ENCODE measurements around the gene ARPIN. TPM values are rescaled to one million over a fixed set of nuclear protein-coding genes. Genes with fewer than 3 reads are reported as not detected.
A peak's percentile ranks its signal among the peaks of the same experiment; 100 is the strongest.
"Not testable (repeated sequence)": the region's sequence is repeated elsewhere in the genome, so short reads cannot be mapped to it uniquely, and the experiment has no call there.

The ARPIN gene
- total RNA-seq, 1 experiment from 2014 or later = 7.3 TPM

DNA sequence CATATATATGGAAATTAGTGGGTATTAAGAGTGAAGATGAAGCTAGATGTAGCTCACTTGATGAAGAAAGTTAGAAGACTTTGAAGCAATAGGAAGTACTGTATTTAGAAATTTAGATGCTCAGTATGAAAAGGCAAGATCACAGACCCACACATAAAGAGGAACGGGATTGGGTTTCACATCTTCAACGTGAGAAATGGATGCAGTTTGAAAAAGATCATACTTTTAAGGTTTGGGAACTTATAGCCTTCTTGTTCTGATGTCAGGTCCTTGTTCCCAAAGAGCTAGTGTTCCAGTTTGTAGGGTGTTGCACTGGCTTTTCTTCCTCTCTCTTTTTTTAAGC lies 35.7 kb downstream of the ARPIN start:
- DNase-seq (ENCODE audit: low spot score) = no peak

DNA sequence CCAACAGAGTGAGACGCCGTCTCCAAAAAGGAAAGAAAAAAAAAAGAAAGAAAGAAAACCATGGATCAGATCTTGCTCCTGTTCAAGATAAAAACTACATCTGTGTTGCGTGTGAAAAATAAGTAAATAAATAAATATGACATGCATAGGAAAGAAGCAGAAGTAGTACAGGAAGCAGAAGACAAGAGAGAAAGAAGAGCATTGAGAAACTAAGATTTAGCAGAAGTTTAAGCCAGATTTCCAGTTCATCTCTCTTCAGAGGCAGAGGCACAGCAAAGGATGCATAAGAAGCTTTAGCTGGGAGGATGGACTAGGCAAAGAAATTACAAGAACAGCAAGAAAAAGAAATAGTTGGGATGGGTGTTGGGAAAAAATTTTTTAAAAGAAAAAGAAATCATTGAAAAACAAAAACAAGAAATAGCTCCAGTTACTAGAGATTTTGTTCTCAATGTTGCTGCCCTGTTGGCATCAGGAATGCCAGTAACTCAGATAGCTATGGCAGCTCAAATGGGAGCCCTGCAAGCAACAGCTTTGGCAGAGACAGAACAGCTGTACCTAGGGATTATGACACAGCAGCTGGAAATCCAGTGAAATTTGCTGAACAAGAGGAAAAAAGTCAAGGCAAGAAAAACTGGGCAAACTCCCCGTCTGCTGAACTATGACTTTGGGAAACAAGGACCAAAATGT lies 36.2 kb downstream of the ARPIN start:
- DNase-seq (ENCODE audit: low spot score) = no peak

- no peak for DNase-seq (ENCODE audit: low spot score)
Observed at GRCh38 chr15:89875741-89876140, 37.0 kb downstream of the ARPIN start.

GRCh38 chr15:89874926-89875564 lies 37.7 kb downstream of the ARPIN start:
- DNase-seq (ENCODE audit: low spot score) = peak; percentile 62

DNA sequence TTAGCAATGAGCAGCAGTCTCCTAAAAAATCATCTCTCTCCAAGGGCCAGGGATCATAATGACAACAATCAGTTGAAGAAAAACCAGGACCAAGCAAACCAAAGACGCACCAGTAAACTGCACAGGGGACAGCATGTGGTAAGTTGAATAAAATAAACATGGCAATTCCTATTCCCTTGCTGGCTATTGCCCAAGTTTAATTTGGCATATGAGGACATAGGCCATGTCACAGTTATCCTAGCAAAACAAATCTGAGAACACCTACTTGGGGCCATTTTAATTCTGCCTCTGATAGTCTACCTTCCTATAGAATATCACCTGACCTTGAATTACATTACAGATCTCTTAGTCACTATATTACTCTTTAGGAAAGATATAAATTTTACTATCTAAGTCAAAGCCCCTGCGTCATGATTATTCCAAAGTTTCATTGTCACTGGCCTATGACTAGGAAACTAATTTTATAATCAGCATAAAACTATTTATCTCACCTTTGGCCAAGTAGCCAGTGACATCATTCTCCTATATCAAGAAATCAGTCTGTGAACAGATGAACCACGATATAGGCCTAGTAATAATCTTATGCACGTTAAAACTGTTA lies 42.0 kb downstream of the ARPIN start:
- DNase-seq (ENCODE audit: low spot score) = no peak

DNA sequence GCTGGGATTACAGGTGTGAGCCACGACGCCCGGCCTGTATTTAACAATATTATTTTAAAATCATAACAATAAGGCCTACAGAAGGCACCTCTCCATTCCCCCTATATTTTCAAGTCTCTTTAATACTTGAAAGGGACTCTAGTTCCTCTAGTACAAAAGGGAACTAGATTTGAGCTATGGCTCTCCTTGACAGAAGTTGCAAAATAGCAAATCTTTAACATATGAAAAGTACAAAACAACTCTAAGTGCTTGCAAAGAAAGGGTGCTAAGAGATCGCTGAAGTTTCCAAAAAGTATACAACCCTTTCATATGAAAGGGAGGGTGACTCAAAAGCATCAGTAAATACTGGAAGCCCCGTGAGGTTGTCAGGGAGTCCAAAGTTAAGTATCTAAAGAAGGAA lies 42.7 kb downstream of the ARPIN start:
- no peak for DNase-seq (ENCODE audit: low spot score)

DNA sequence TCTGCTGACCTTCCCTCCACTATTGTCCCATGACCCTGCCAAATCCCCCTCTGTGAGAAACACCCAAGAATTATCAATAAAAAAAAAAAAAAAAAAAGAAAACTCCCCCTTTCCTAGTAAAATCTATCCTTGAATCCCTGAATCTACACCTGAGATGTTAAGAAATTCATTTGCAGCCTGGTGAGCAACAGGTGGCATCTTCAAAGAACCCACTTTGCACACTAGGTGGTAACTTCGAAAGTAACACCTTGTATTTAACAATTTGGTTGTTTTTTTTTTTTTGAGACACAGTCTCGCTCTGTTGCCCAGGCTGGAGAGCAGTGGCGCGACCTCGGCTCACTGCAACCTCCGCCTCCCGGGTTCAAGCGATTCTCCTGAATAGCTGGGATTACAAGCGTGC lies 43.3 kb downstream of the ARPIN start:
- not testable (repeated sequence) for DNase-seq (ENCODE audit: low spot score)

GRCh38 chr15:89864958-89865739 lies 47.6 kb downstream of the ARPIN start:
- no peak for DNase-seq (ENCODE audit: low spot score)

DNA sequence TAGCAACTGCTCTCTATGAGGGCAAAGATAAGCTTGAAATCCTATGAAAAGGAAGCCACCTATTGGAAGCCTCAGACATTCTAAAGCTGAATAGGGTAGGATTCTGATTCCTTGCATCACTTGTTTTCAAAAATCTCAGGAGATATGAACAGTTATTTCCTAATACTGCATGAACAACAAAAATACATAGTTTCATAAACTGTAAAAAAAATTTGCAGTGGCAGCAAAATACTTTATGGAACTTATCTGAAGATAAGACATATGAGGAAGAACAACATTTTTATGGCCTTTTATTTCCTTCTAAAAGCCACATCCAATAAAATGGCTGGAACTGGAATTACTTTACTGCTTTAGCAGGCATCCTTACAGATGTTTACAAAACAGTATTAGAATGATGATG lies 48.8 kb downstream of the ARPIN start:
- no peak for DNase-seq (ENCODE audit: low spot score)

- no peak for DNase-seq (ENCODE audit: low spot score)
Observed at GRCh38 chr15:89860891-89861290, 51.9 kb downstream of the ARPIN start.

GRCh38 chr15:89860431-89860830 lies 52.3 kb downstream of the ARPIN start:
- no peak for DNase-seq (ENCODE audit: low spot score)

GRCh38 chr15:89858661-89859458 lies 53.9 kb downstream of the ARPIN start:
- DNase-seq (ENCODE audit: low spot score) = no peak

DNA sequence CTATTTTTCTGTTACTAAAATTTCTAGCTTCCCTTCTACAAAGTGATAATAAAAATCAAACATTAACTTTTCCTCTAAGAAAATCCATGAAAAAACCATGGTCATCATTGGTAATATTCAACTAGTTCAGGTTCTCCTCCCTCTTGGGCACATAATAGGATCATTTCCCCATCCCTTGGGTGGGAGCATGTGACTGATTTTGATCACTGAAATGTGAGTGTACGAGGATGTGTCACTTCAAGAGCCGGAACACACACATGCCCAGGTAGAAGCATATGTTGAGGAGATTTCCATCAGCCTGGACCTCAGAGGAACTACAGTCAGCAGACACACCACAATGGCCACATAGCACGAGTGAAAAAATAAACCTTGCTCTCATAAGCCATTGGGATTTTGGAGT lies 55.1 kb downstream of the ARPIN start:
- DNase-seq (ENCODE audit: low spot score) = no peak

DNA sequence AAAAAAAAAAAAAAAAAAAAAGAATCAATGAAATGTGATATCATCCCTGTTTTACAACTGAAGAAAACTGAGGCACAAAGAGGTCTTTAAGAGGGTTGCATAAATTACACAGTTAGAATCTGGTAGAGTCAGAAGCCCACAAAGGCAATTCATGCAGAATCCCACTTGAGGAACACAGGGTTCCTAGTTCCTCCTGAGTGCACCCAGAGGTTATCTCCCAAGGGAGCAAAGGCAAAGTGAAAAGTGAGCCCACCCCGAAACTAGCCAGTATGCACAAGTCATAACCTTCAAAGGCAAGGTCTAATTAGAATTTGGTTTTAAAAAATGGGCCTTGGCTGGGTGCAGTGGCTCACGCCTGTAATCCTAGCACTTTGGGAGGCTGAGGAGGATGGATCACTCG lies 56.8 kb downstream of the ARPIN start:
- DNase-seq (ENCODE audit: low spot score) = no peak

GRCh38 chr15:89854863-89855262 lies 57.9 kb downstream of the ARPIN start:
- not testable (repeated sequence) for DNase-seq (ENCODE audit: low spot score)

DNA sequence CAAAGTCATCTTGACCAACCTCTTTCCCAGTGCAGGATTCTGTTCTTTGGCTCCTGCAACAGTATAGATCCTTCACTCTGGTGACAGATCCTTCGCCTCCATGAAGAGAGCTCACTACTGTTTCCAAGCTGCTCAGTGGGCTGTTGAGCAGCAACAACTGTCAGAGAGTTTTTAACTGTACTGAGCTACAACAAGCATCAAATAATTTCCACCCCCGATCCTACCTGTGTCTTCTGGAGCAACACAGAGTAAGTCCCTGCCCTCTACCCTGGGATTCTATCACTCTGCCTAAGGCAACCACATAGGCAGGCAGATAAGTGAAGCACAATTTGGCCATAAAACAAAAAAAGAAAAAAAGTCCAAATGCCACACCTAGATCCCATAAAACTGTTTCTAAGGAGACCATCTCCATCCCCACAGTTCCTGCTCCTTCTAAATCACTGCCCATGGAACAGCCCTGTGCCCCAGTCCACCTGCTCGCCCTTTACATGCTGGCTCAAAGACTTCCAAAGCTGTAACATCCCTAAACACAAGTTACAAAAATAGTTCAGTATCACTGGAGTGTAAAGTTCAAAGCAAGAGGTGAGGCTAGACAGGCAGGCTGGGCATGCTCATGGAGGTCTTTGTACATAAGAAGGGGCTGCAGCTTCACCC lies 60.3 kb downstream of the ARPIN start:
- DNase-seq (ENCODE audit: low spot score) = no peak

DNA sequence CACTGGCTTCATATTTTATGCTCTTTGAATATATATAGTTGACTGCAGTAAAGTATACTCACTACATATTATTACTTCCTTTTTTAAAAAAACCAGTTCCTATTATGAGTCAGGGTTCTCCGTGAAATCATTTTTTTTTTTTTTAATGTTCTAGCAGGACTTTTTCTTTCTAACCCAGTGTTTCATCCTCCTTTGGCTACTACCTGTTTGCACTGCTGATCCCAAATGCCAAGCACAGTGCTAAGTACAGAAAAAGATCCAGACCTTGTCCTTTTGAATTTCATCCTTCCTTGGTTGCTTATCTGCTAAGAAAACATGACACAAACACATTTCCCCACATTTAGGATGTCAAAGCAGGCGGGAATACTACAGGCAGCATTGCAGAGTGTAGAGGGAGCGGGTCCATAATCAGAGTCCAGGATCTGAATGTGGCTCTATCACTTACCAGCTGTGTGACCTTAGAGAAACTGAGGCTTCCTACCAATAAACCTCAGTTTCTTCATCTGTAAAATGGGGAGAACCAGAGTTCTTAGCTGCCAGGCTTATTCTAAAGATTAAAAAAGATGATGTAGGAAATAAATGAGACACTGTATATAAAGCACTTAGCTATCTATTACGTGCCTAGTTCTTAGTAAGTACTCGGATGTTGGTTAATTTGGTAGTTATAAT lies 60.9 kb downstream of the ARPIN start:
- DNase-seq (ENCODE audit: low spot score) = no peak

- DNase-seq (ENCODE audit: low spot score) = no peak
Observed at GRCh38 chr15:89848970-89849292, 63.8 kb downstream of the ARPIN start.

DNA sequence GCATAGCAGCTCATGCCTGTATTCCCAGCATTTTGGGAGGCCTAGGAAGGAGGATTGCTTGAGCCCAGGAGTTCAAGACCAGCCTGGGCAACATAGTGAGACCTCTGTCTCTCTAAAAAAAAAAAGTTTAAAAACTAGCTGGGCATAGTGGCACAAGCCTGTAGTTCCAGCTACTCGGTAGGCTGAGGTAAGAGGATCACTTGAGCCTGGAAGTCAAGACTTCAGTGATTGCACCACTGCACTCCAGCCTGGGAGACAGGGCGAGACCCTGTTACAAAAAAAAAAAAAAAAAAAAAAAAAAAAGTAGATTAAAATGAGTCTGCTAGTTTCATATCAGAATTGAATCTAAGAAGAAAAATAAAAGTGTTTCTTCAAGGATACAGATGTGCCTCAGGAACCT lies 65.7 kb downstream of the ARPIN start:
- no peak for DNase-seq (ENCODE audit: low spot score)

DNA sequence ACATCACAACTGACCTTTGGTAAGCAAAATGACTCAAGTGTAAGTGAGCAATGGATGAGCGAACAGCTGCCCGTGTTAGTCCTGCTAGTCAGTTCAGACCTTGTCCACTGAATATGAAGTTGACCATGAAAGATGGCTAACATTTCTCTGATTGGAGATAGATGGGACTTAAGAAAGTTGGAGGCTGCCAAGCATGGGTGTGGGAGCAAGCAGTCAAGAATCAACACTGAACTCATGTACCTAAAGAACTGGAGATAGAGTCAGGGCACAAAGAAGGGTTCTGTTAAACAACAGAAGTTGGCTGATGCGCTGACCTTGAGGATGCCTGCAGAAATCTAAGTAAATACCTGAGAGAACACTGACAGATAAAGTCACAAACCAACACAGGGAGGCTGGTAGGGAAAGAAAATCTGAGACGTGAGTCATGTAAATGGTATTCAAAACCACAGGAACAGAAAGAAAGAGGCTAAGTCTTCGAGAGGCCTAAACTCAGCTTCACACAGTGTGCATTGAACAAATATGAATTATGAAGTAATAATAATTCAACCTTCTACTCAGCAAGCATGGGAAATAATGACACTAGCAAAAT lies 67.4 kb downstream of the ARPIN start:
- DNase-seq (ENCODE audit: low spot score) = peak; percentile 86
